ENCODE data around the gene TJP3. TPM values are rescaled to one million over a fixed set of nuclear protein-coding genes. Genes with fewer than 3 reads are reported as not detected.

Gene TJP3
- total RNA-seq, 1 donor from 2014 or later = 3.1 TPM

DNA sequence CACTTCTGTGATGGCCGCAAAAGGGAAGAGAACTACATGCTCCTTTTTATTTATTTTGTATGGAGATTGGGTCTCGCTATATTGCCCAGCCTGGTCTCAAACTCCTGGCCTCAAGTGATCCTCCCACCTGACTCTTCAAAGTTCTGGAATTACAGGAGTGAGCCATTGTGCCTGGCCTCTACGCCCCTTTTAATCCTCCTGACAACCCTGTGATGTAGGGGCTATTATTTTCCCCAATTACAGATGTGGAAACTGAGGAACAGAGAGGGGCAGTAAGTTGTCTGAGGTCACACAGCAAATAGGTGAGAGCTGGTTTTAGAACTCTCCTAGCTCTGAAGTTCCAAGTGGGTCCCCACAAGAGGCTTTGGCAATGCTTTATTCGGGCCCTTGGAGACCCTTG is 11.7 kb downstream of the TJP3 start:
- no peaks in the 10 kb centered on the region for H3K36me3 Mint-ChIP-seq (ENCODE audit: unreplicated experiment)
- TF ChIP-seq, protein P1, sequence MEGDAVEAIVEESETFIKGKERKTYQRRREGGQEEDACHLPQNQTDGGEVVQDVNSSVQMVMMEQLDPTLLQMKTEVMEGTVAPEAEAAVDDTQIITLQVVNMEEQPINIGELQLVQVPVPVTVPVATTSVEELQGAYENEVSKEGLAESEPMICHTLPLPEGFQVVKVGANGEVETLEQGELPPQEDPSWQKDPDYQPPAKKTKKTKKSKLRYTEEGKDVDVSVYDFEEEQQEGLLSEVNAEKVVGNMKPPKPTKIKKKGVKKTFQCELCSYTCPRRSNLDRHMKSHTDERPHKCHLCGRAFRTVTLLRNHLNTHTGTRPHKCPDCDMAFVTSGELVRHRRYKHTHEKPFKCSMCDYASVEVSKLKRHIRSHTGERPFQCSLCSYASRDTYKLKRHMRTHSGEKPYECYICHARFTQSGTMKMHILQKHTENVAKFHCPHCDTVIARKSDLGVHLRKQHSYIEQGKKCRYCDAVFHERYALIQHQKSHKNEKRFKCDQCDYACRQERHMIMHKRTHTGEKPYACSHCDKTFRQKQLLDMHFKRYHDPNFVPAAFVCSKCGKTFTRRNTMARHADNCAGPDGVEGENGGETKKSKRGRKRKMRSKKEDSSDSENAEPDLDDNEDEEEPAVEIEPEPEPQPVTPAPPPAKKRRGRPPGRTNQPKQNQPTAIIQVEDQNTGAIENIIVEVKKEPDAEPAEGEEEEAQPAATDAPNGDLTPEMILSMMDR (IDR thresholded peaks at IDR 0.05; ENCODE audit: partially characterized antibody, unreplicated experiment) = no peak
- peaks cover 4% of the 10 kb centered on the region for H3K9me3 Mint-ChIP-seq (ENCODE audit: unreplicated experiment)
- peaks cover 5% of the 10 kb centered on the region for H3K27me3 Mint-ChIP-seq (ENCODE audit: unreplicated experiment)
- no peak overlapping the region for H3K27ac Mint-ChIP-seq (ENCODE audit: unreplicated experiment)
- no peak for DNase-seq
- no peaks in the 10 kb centered on the region for H3K4me1 Mint-ChIP-seq (ENCODE audit: low read depth, unreplicated experiment)
- no peak overlapping the region for H3K4me3 Mint-ChIP-seq (ENCODE audit: unreplicated experiment)

DNA sequence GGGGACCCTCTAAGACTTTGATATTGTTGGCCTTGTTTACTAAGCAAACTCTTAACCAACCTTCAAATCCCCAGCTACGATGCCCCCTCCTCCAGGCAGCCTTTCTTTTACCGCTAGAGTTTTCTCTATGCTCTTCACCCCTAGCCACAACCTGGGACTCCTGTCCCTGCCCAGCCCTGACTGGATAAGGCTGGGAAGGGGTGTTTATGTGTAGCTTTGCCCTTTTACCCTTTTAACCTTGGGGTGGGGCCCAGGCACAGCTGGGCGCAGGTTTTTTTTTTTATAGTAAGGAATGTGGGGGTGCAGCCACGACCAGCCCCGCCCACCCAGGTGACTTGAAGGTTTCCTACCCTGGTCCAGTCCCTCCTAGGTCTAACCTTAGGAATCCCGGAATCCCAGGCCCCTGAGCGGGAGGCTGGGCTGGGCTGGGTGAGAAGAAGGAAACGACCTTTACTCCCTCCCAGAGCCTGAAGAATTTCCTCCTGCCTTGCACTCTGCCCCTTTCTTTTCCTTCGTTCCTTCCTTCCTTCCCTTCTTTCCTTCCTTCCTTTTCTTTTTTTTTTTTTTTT is 12.2 kb downstream of the TJP3 start:
- Mint-ChIP-seq H3K36me3 (ENCODE audit: unreplicated experiment) (no peaks in the 10 kb centered on the region), H3K4me3 (ENCODE audit: unreplicated experiment) (no peak overlapping the region), H3K9me3 (ENCODE audit: unreplicated experiment) (peaks cover 2% of the 10 kb centered on the region), H3K4me1 (ENCODE audit: low read depth, unreplicated experiment) (no peaks in the 10 kb centered on the region), H3K27ac (ENCODE audit: unreplicated experiment) (no peak overlapping the region), H3K27me3 (ENCODE audit: unreplicated experiment) (peaks cover 5% of the 10 kb centered on the region)
- DNase-seq = no peak
- TF ChIP-seq, protein P1 (IDR thresholded peaks at IDR 0.05; ENCODE audit: partially characterized antibody, unreplicated experiment) = no peak

DNA sequence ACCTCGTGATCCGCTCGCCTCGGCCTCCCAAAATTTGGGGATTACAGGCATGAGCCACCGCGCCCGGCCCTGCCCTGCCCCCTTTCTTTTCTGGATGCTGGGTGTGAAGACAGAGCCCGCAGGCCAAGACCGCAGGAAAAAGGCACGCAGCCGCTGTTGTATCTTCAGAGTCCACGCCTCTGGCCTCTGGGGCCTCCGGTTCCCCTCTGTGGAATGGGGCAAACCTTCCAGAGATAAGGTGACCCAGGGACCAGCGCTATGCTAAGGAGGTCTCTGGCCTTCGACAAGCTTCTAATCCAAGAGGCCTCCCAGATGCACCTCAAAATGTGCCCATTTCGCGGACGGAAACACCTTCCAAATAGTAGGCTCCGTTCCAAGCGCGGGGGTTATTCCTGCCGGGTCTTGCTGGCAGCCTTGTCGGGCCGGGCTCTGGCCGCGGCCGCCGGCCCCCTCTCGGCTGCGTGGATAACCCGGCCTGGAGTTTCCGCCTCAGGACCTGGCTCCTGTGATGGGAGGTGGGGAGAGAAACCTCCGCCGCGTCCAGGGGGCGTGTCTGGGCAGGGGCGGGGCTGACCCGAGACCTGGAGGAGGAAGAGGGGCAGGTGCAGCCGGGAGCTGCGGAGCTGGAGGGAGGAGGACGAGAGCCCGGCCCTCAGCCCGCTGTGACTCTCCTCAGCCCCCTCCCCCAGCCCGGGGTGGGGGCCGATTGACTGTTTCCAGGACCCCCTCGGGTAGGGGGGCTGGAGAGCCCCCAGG is 13.1 kb downstream of the TJP3 start:
- Mint-ChIP-seq H3K36me3 (ENCODE audit: unreplicated experiment) (no peaks in the 10 kb centered on the region), H3K27me3 (ENCODE audit: unreplicated experiment) (peaks cover 5% of the 10 kb centered on the region), H3K27ac (ENCODE audit: unreplicated experiment) (no peak overlapping the region), H3K9me3 (ENCODE audit: unreplicated experiment) (peaks cover 2% of the 10 kb centered on the region), H3K4me3 (ENCODE audit: unreplicated experiment) (no peak overlapping the region), H3K4me1 (ENCODE audit: low read depth, unreplicated experiment) (no peaks in the 10 kb centered on the region)
- peak; percentile 97 for DNase-seq
- TF ChIP-seq, protein P1 (IDR thresholded peaks at IDR 0.05; ENCODE audit: partially characterized antibody, unreplicated experiment) = no peak

- H3K4me1 Mint-ChIP-seq (ENCODE audit: low read depth, unreplicated experiment) = no peaks in the 10 kb centered on the region
- peaks cover 3% of the 10 kb centered on the region for H3K27me3 Mint-ChIP-seq (ENCODE audit: unreplicated experiment)
- no peak for DNase-seq
- peaks cover 2% of the 10 kb centered on the region for H3K9me3 Mint-ChIP-seq (ENCODE audit: unreplicated experiment)
- no peak overlapping the region for H3K27ac Mint-ChIP-seq (ENCODE audit: unreplicated experiment)
- TF ChIP-seq, protein P1 (IDR thresholded peaks at IDR 0.05; ENCODE audit: partially characterized antibody, unreplicated experiment) = no peak
- no peak overlapping the region for H3K4me3 Mint-ChIP-seq (ENCODE audit: unreplicated experiment)
- H3K36me3 Mint-ChIP-seq (ENCODE audit: unreplicated experiment) = no peaks in the 10 kb centered on the region
Measured at GRCh38 chr19:3721887-3722442, 13.8 kb downstream of the TJP3 start.

Measured in glutamatergic neuron (in vitro differentiated cells).